ENCODE results near the gene YAE1.

- no peak for TF ChIP-seq EZH2 (IDR thresholded peaks at IDR 0.05)
- TF ChIP-seq CTCF (IDR thresholded peaks at IDR 0.05) = no peak
These were observed 1.1 kb downstream of the YAE1 start for GRCh38 chr7:39567294-39567693.
